Measurements from ENCODE around the gene CRY2.

DNA sequence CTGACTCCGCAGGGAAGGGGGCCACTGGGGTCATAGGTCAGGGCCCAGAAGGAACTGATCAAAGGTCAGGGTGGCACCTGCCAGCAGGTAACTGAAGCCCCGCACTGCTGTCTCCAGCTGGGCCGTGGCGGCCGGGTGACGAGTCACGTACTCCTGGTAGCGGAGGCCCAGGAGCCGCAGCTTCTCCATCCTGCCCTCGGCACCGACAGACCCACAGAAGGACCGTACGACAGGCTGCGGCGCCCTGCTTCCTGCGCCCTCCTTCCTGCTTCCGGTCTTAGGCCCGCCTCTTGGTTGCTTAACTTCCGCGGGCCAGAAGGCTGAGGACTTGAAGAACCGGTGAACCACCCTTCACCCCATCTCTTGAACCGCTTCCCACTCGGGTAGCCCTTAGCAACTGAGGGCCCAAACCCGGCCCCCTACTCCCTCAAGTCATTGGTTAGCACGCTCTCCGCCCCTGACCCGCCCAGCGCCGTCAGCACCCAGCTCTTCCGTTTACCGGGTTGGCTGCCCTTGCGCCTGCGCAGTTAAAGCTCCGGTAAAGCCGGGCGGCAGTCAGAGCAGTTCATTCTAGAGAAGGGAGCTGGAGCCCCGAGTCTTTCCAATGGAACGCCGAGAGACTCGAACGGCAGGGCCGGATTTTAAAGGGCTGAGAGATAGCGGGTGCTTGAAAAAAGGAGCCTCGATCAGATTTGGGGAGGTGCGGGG lies 70.5 kb downstream of the CRY2 start, which contains the start of gene PEX16:
- TF ChIP-seq, protein P1, sequence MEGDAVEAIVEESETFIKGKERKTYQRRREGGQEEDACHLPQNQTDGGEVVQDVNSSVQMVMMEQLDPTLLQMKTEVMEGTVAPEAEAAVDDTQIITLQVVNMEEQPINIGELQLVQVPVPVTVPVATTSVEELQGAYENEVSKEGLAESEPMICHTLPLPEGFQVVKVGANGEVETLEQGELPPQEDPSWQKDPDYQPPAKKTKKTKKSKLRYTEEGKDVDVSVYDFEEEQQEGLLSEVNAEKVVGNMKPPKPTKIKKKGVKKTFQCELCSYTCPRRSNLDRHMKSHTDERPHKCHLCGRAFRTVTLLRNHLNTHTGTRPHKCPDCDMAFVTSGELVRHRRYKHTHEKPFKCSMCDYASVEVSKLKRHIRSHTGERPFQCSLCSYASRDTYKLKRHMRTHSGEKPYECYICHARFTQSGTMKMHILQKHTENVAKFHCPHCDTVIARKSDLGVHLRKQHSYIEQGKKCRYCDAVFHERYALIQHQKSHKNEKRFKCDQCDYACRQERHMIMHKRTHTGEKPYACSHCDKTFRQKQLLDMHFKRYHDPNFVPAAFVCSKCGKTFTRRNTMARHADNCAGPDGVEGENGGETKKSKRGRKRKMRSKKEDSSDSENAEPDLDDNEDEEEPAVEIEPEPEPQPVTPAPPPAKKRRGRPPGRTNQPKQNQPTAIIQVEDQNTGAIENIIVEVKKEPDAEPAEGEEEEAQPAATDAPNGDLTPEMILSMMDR (conservative IDR thresholded peaks at IDR 0.05 in 1 of 2, IDR thresholded peaks at IDR 0.05 in 1 of 2; ENCODE audit: extremely low read depth in 1 of 2, insufficient read depth in 1 of 2, low read depth in 1 of 2, low read length in 2 of 2), result no peak
- no peak for TF ChIP-seq EZH2 (IDR thresholded peaks at IDR 0.05; ENCODE audit: borderline replicate concordance, low read length)
